Activated CD4-positive, alpha-beta memory T cell treated with anti-CD3 and anti-CD28 coated beads for 36 hours (primary cell): Measurements from ENCODE around the gene FGD5. TPM values are rescaled to one million over a fixed set of nuclear protein-coding genes. Genes with fewer than 3 reads are reported as not detected.

Experiments
- CTCF ChIA-PET: fragments of 350-600 bp; sonication (Branson Sonifier 250); formaldehyde crosslinking; loops from one replicate; lab custom pipeline; 2021; ENCODE audit warnings: antibody characterized with exemption, inconsistent platforms; lab: Charles Lee
- POLR2A ChIA-PET: fragments of 350-600 bp; sonication (Branson Sonifier 250); formaldehyde crosslinking; loops from one replicate; lab custom pipeline; 2021; ENCODE audit warnings: antibody characterized with exemption; lab: Charles Lee
- DNase-seq: peaks from one replicate; pipeline ENCODE4 v3.0.0-alpha.2; 2020
- H3K27ac Mint-ChIP-seq: one replicate; pipeline ENCODE4 v1.8.0; 2021; ENCODE audit warnings: mixed read lengths
- H3K27me3 Mint-ChIP-seq: one replicate; pipeline ENCODE4 v1.8.0; 2021; ENCODE audit warnings: mixed read lengths
- H3K36me3 Mint-ChIP-seq: one replicate; pipeline ENCODE4 v1.8.0; 2021; ENCODE audit warnings: mixed read lengths
- H3K4me1 Mint-ChIP-seq: one replicate; pipeline ENCODE4 v1.8.0; 2021; ENCODE audit warnings: low read depth, mixed read lengths
- H3K4me3 Mint-ChIP-seq: one replicate; pipeline ENCODE4 v1.8.0; 2021; ENCODE audit warnings: mild to moderate bottlenecking, mixed read lengths
- H3K9me3 Mint-ChIP-seq: one replicate; pipeline ENCODE4 v1.8.0; 2021; ENCODE audit warnings: mixed read lengths
- intact Hi-C: fragments of 100-400 bp; cut with micrococcal nuclease; formaldehyde crosslinking; loops from one replicate; pipeline ENCODE4 v1.15.1; 2023
- total RNA-seq, 2 experiments: library from RNA; stranded (reverse); gene quantifications; one replicate each; pipeline ENCODE4 v1.2.3, GENCODE V29; 2021

FGD5 gene
- total RNA-seq, 2 experiments from 2014 or later = 0.12 TPM; not detected in 1

GRCh38 chr3:14967285-14967684 lies 148.5 kb downstream of the FGD5 start:
- no peak overlapping the region for H3K4me3 Mint-ChIP-seq
- CTCF ChIA-PET = interaction anchor here (0.6 kb wide), 1 partner anchor 22 kb away, joined by 3 read pairs; no protein-coding TSS in a partner anchor
- no peak overlapping the region for H3K27ac Mint-ChIP-seq
- POLR2A ChIA-PET = no interaction called here
- H3K36me3 Mint-ChIP-seq = peaks cover 28% of the 10 kb centered on the region
- H3K4me1 Mint-ChIP-seq = peaks cover 5% of the 10 kb centered on the region
- H3K9me3 Mint-ChIP-seq = no peaks in the 10 kb centered on the region
- no peak for DNase-seq
- no peaks in the 10 kb centered on the region for H3K27me3 Mint-ChIP-seq
- intact Hi-C loops = no loop called here

DNA sequence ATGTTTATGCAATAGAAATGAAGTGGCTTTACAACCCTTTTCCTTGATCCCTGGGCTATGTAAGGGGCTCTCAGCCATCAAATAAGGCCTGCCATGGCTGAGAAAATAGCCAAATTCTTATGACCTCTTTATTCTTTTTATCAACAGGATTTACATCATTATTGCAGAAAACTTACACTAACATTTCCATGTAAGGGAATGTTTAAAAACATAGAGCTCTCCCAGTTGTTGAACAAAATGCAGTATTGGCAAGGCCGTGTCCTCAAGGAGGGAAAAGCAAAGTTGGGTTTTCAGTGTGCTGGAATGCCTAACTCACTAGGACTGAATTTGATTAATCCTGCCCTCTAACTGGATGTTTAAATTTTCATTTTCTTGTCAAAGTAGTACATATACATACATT lies 150.9 kb downstream of the FGD5 start:
- Mint-ChIP-seq H3K27me3 (no peaks in the 10 kb centered on the region), H3K4me1 (peaks cover 11% of the 10 kb centered on the region), H3K27ac (no peak overlapping the region), H3K4me3 (no peak overlapping the region), H3K36me3 (peaks cover 41% of the 10 kb centered on the region), H3K9me3 (no peaks in the 10 kb centered on the region)
- ChIA-PET CTCF (no interaction called here), POLR2A (no interaction called here)
- no peak for DNase-seq
- intact Hi-C loops = no loop called here

GRCh38 chr3:14976317-14976716 lies 157.6 kb downstream of the FGD5 start:
- H3K27ac Mint-ChIP-seq = no peak overlapping the region
- DNase-seq = no peak
- POLR2A ChIA-PET = no interaction called here

DNA sequence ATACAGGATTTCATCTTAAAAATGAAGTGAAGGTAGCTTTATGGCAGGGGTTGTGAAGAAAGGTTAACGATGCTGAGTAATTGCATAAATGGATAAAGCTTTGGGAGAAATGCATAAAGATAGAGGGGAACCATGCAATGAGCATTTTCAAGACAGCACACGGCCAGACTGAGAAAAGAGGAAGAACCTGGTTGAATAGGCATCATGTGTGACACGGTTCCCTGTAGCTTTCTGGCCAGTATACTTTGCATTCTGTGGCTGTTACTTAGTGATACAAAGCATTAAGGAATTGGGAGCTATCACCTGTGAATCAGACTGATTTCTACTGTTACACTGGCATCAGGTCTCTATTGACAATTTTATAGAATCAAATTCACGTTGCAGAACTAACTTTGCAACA lies 161.9 kb downstream of the FGD5 start:
- H3K9me3 Mint-ChIP-seq = peaks cover 5% of the 10 kb centered on the region

More at GRCh38 chr3:14976317-14976716, 157.6 kb downstream of the FGD5 start:
- intact Hi-C loops = no loop called here
- no peaks in the 10 kb centered on the region for H3K9me3 Mint-ChIP-seq
- CTCF ChIA-PET = no interaction called here
- H3K4me1 Mint-ChIP-seq = peaks cover 33% of the 10 kb centered on the region
- no peak overlapping the region for H3K4me3 Mint-ChIP-seq
- peaks cover 32% of the 10 kb centered on the region for H3K36me3 Mint-ChIP-seq
- H3K27me3 Mint-ChIP-seq = no peaks in the 10 kb centered on the region

More for the DNA sequence above, 161.9 kb downstream of the FGD5 start:
- Mint-ChIP-seq H3K27ac (no peak overlapping the region), H3K4me1 (peaks cover 21% of the 10 kb centered on the region), H3K4me3 (no peak overlapping the region), H3K36me3 (peaks cover 24% of the 10 kb centered on the region), H3K27me3 (no peaks in the 10 kb centered on the region)
- ChIA-PET CTCF (interaction anchor here (1.3 kb wide), 1 partner anchor 10 kb away, joined by 3 read pairs; no protein-coding TSS in a partner anchor), POLR2A (no interaction called here)
- DNase-seq = no peak
- intact Hi-C loops = no loop called here

Other genes with a start within 250 kb of the FGD5 start
- 10 to 100 TPM; 16.6 to 18.6 TPM for gene CCDC174, start 167.2 kb upstream of the FGD5 start, total RNA-seq
- under 1 TPM; 0.07 to 0.12 TPM for gene C3orf20, start 143.8 kb upstream of the FGD5 start, total RNA-seq
- gene NR2C2, start 128.6 kb downstream of the FGD5 start, total RNA-seq = 10 to 100 TPM; 49.5 to 51.1 TPM
- gene MRPS25, start 246.4 kb downstream of the FGD5 start, total RNA-seq = 10 to 100 TPM; 53.8 to 58.5 TPM